H9 (cell line): ENCODE data around the gene SETD9. TPM values are rescaled to one million over a fixed set of nuclear protein-coding genes. Genes with fewer than 3 reads are reported as not detected.

Experiments
- DNase-seq: peaks from one replicate; pipeline ENCODE4 v3.0.0-alpha.2; 2017
- H2AFZ ChIP-seq: one replicate; pipeline ENCODE4 v1.6.1; 2013; ENCODE audit warnings: mild to moderate bottlenecking, low read length, control low read depth, moderate library complexity
- H2AK5ac ChIP-seq: 2 replicates; pipeline ENCODE4 v1.6.1; 2013; ENCODE audit warnings: low read length, control low read depth, mixed read lengths; ENCODE audit not compliant: insufficient read length
- H2BK120ac ChIP-seq: one replicate; pipeline ENCODE4 v1.6.1; 2013; ENCODE audit warnings: low read depth, mild to moderate bottlenecking, low read length, control low read depth, inconsistent platforms; ENCODE audit not compliant: poor library complexity, severe bottlenecking
- H2BK12ac ChIP-seq: 2 replicates; pipeline ENCODE4 v1.6.1; 2013; ENCODE audit warnings: low read length, control low read depth, mixed read lengths, low read depth; ENCODE audit not compliant: insufficient read length
- H2BK15ac ChIP-seq: 2 replicates; pipeline ENCODE4 v1.6.1; 2013; ENCODE audit warnings: low read depth, low read length, control low read depth
- H2BK20ac ChIP-seq: one replicate; pipeline ENCODE4 v1.6.1; 2013; ENCODE audit warnings: low read depth, mild to moderate bottlenecking, low read length, control low read depth, inconsistent platforms; ENCODE audit not compliant: poor library complexity, severe bottlenecking
- H2BK5ac ChIP-seq: 2 replicates; pipeline ENCODE4 v1.6.1; 2013; ENCODE audit warnings: low read length, control low read depth, mixed read lengths; ENCODE audit not compliant: insufficient read length
- H3K14ac ChIP-seq: 2 replicates; pipeline ENCODE4 v1.6.1; 2013; ENCODE audit warnings: low read length, control low read depth; ENCODE audit not compliant: insufficient read depth
- H3K18ac ChIP-seq: 2 replicates; pipeline ENCODE4 v1.6.1; 2013; ENCODE audit warnings: low read depth, mild to moderate bottlenecking, mixed read lengths, low read length, control low read depth; ENCODE audit not compliant: insufficient read length
- H3K23ac ChIP-seq: 2 replicates; pipeline ENCODE4 v1.6.1; 2013; ENCODE audit warnings: low read length, control low read depth, mixed read lengths, low read depth; ENCODE audit not compliant: insufficient read length
- H3K23me2 ChIP-seq: 2 replicates; pipeline ENCODE4 v1.6.1; 2013; ENCODE audit warnings: low read depth, mild to moderate bottlenecking, mixed read lengths, low read length, control low read depth; ENCODE audit not compliant: insufficient read length, poor library complexity, severe bottlenecking
- H3K27ac ChIP-seq: 2 replicates; pipeline ENCODE4 v1.5.1; 2013; ENCODE audit warnings: low read length, control low read depth, mixed read lengths, low read depth; ENCODE audit not compliant: insufficient read length
- H3K27me3 ChIP-seq: 2 replicates; pipeline ENCODE4 v1.6.1; 2013; ENCODE audit warnings: low read length, control low read depth, inconsistent platforms; ENCODE audit not compliant: insufficient read depth
- H3K4ac ChIP-seq: 2 replicates; pipeline ENCODE4 v1.6.1; 2013; ENCODE audit warnings: low read depth, mild to moderate bottlenecking, control low read depth, inconsistent platforms, low read length, moderate library complexity
- H3K4me1 ChIP-seq: 2 replicates; pipeline ENCODE4 v1.6.1; 2013; ENCODE audit warnings: low read length, control low read depth, inconsistent platforms; ENCODE audit not compliant: insufficient read depth
- H3K4me2 ChIP-seq: 2 replicates; pipeline ENCODE4 v1.6.1; 2013; ENCODE audit warnings: low read length, control low read depth, mixed read lengths; ENCODE audit not compliant: insufficient read length, insufficient read depth
- H3K56ac ChIP-seq: 2 replicates; pipeline ENCODE4 v1.6.1; 2013; ENCODE audit warnings: low read depth, mild to moderate bottlenecking, mixed read lengths, low read length, control low read depth; ENCODE audit not compliant: insufficient read length
- H3K79me1 ChIP-seq: 2 replicates; pipeline ENCODE4 v1.6.1; 2013; ENCODE audit warnings: low read depth, mild to moderate bottlenecking, moderate library complexity, low read length, control low read depth, inconsistent platforms; ENCODE audit not compliant: insufficient read depth, poor library complexity, severe bottlenecking
- H3K79me2 ChIP-seq: 2 replicates; pipeline ENCODE4 v1.6.1; 2013; ENCODE audit warnings: low read length, control low read depth, inconsistent platforms; ENCODE audit not compliant: insufficient read depth
- H3K9ac ChIP-seq: 2 replicates; pipeline ENCODE4 v1.6.1; 2013; ENCODE audit warnings: low read length, control low read depth, mixed read lengths; ENCODE audit not compliant: insufficient read length; ENCODE audit errors: extremely low read depth
- H3K9me3 ChIP-seq: one replicate; pipeline ENCODE4 v1.6.1; 2013; ENCODE audit warnings: low read depth, low read length, inconsistent platforms; ENCODE audit not compliant: control insufficient read depth
- H3T11ph ChIP-seq: one replicate; pipeline ENCODE4 v1.6.1; 2013; ENCODE audit warnings: mild to moderate bottlenecking, low read length, control low read depth, inconsistent platforms
- H4K20me1 ChIP-seq: one replicate; pipeline ENCODE4 v1.6.1; 2013; ENCODE audit not compliant: control insufficient read depth, insufficient read length, insufficient read depth
- H4K5ac ChIP-seq: 2 replicates; pipeline ENCODE4 v1.6.1; 2013; ENCODE audit warnings: low read depth, mild to moderate bottlenecking, mixed read lengths, low read length, control low read depth; ENCODE audit not compliant: insufficient read length
- H4K8ac ChIP-seq: replicated peaks from 2 replicates; pipeline ENCODE4 v1.6.1; 2013; ENCODE audit warnings: low read length, control low read depth, mixed read lengths, low read depth; ENCODE audit not compliant: insufficient read length
- H4K91ac ChIP-seq: 2 replicates; pipeline ENCODE4 v1.6.1; 2013; ENCODE audit warnings: low read depth, mild to moderate bottlenecking, moderate library complexity, mixed read lengths, low read length, control low read depth; ENCODE audit not compliant: insufficient read length
- H3K27ac Mint-ChIP-seq, 3 experiments: 2 replicates in 2 of 3; 3 replicates in 1 of 3; pipeline ENCODE4 v1.8.0; 2020 to 2021; ENCODE audit warnings: mixed read lengths in 3 of 3, mild to moderate bottlenecking in 1 of 3, moderate library complexity in 1 of 3
- H3K27me3 Mint-ChIP-seq: 2 replicates; pipeline ENCODE4 v1.8.0; 2021; ENCODE audit warnings: low read depth, mild to moderate bottlenecking, moderate library complexity, mixed read lengths
- H3K36me3 Mint-ChIP-seq, 3 experiments: 2 replicates in 2 of 3; 3 replicates in 1 of 3; pipeline ENCODE4 v1.8.0; 2020 to 2021; ENCODE audit warnings: low read depth in 3 of 3, mixed read lengths in 3 of 3; ENCODE audit not compliant: insufficient read depth in 1 of 3
- H3K4me1 Mint-ChIP-seq, 2 experiments: 2 replicates each; pipeline ENCODE4 v1.8.0; 2020; ENCODE audit warnings: mixed read lengths in 2 of 2
- H3K4me3 Mint-ChIP-seq, 2 experiments: 2 replicates in 1 of 2; 3 replicates in 1 of 2; pipeline ENCODE4 v1.8.0; 2020 to 2021; ENCODE audit warnings: mild to moderate bottlenecking in 2 of 2, mixed read lengths in 2 of 2, moderate library complexity in 1 of 2
- H3K9me3 Mint-ChIP-seq, 2 experiments: 2 replicates in 1 of 2; 3 replicates in 1 of 2; pipeline ENCODE4 v1.8.0; 2020; ENCODE audit warnings: mild to moderate bottlenecking in 2 of 2, mixed read lengths in 2 of 2, moderate library complexity in 1 of 2
- CTCF ChIP-seq: fragments of 200-600 bp; sonication (generic); conservative IDR thresholded peaks from 3 replicates; pipeline ENCODE4 v1.8.0; 2021; ENCODE audit warnings: antibody characterized with exemption, mild to moderate bottlenecking
- WGBS: extraction: QIAGEN DNeasy Blood & Tissue Kit; methylation state at CpG from one replicate; pipeline ENCODE4 v1.1.7; 2013; ENCODE audit warnings: missing lambda C conversion rate, low lambda C conversion rate, mixed read lengths; ENCODE audit not compliant: insufficient read length; ENCODE audit errors: extremely low coverage; 5-methylcytosine and 5-hydroxymethylcytosine counted together
- total RNA-seq: library from RNA; stranded (reverse); gene quantifications from 2 replicates; pipeline ENCODE4 v1.2.1, GENCODE V29; 2021

Gene SETD9
- total RNA-seq, 1 experiment from 2014 or later: 15.7 TPM

- H4K5ac ChIP-seq: no peak overlapping the region
- TF ChIP-seq CTCF: no peak
- H3K14ac ChIP-seq: no peak overlapping the region
- H3K56ac ChIP-seq: no peak overlapping the region
- H4K20me1 ChIP-seq: no peaks in the 10 kb centered on the region
- no peak overlapping the region for H3K27ac Mint-ChIP-seq
- H3K9me3 ChIP-seq: no peaks in the 10 kb centered on the region
- no peaks in the 10 kb centered on the region for H3K79me1 ChIP-seq
- no peak overlapping the region for H3T11ph ChIP-seq
- H3K27me3 ChIP-seq: no peaks in the 10 kb centered on the region
- H2BK15ac ChIP-seq: no peak overlapping the region
- H3K23me2 ChIP-seq: no peaks in the 10 kb centered on the region
- H3K4ac ChIP-seq: no peak overlapping the region
- H2AK5ac ChIP-seq: no peak overlapping the region
- no CpG with 5 or more reads among the region's 3 CpGs for WGBS
- DNase-seq: no peak
- no peak overlapping the region for H3K23ac ChIP-seq
- H3K27ac ChIP-seq: no peak overlapping the region
- no peaks in the 10 kb centered on the region for H3K79me2 ChIP-seq
- H3K4me3 Mint-ChIP-seq: no peak overlapping the region
- no peak overlapping the region for H4K8ac ChIP-seq
- H3K36me3 Mint-ChIP-seq: peaks cover 6 to 24% (median 17%) of the 10 kb centered on the region in 3 experiments; a peak in 6 of 7 replicates
- no peak overlapping the region for H3K9ac ChIP-seq
- no peaks in the 10 kb centered on the region for H3K27me3 Mint-ChIP-seq
- H4K91ac ChIP-seq: no peak overlapping the region
- no peak overlapping the region for H3K18ac ChIP-seq
- H2BK120ac ChIP-seq: no peak overlapping the region
- H2AFZ ChIP-seq: no peak overlapping the region
- H2BK20ac ChIP-seq: no peak overlapping the region
- H3K9me3 Mint-ChIP-seq: no peaks in the 10 kb centered on the region
- no peak overlapping the region for H2BK12ac ChIP-seq
- no peaks in the 10 kb centered on the region for H3K4me1 ChIP-seq
- H3K4me1 Mint-ChIP-seq: no peaks in the 10 kb centered on the region
- H2BK5ac ChIP-seq: no peak overlapping the region
- H3K4me2 ChIP-seq: no peak overlapping the region
Measured at GRCh38 chr5:56873056-56873455, 36.3 kb upstream of the SETD9 start.
